Right renal cortex interstitium (tissue), 3 donors: ENCODE results near the gene TBC1D32. TPM values are rescaled to one million over a fixed set of nuclear protein-coding genes. Genes with fewer than 3 reads are reported as not detected.
"Not testable (repeated sequence)": the region's sequence is repeated elsewhere in the genome, so short reads cannot be mapped to it uniquely, and the experiment has no call there.

Experiments
- DNase-seq, 3 donors: peaks; one replicate each; pipeline ENCODE4 v3.0.0-alpha.2; 2013; ENCODE audit warnings: low read depth in 3 of 3, low spot score in 2 of 3
- polyA plus RNA-seq, 3 donors: library from polyadenylated mRNA; unstranded; fragments of 120-200 nt; gene quantifications; one replicate each; pipeline ENCODE4 v1.2.1, GENCODE V29; 2013; ENCODE audit not compliant: insufficient read length in 3 of 3

Gene TBC1D32
- polyA plus RNA-seq, result 10 to 100 TPM; 14.3 to 15.7 (median 14.8) TPM

GRCh38 chr6:121334299-121335086, at the start of gene TBC1D32:
Gene TBC1D32 (minus strand): TSS chr6:121334480. CDS start chr6:121334430, 50 bp downstream.
- peak; percentile 87 to 94 (median 88) for DNase-seq

GRCh38 chr6:121383478-121383877, 49.2 kb upstream of the TBC1D32 start:
- no peak for DNase-seq

- DNase-seq, result no peak
Measured at GRCh38 chr6:121382467-121383121, 48.3 kb upstream of the TBC1D32 start.

GRCh38 chr6:121376411-121376810, 42.1 kb upstream of the TBC1D32 start:
- DNase-seq, result no peak

GRCh38 chr6:121374219-121374618, 39.9 kb upstream of the TBC1D32 start:
- DNase-seq, result not testable (repeated sequence)

GRCh38 chr6:121365536-121366521, 31.5 kb upstream of the TBC1D32 start:
- DNase-seq, result no peak

GRCh38 chr6:121356575-121356974, 22.3 kb upstream of the TBC1D32 start:
- DNase-seq, result no peak

GRCh38 chr6:121354764-121355163, 20.5 kb upstream of the TBC1D32 start:
- no peak for DNase-seq

- no peak for DNase-seq
Measured at GRCh38 chr6:121352941-121353340, 18.7 kb upstream of the TBC1D32 start.

- no peak for DNase-seq
Measured at GRCh38 chr6:121351916-121352315, 17.6 kb upstream of the TBC1D32 start.

GRCh38 chr6:121349596-121349995, 15.3 kb upstream of the TBC1D32 start:
- no peak for DNase-seq

- DNase-seq, result no peak
Measured at GRCh38 chr6:121347484-121347883, 13.2 kb upstream of the TBC1D32 start.

GRCh38 chr6:121344539-121344938, 10.3 kb upstream of the TBC1D32 start:
- no peak for DNase-seq

GRCh38 chr6:121339639-121340226, 5.5 kb upstream of the TBC1D32 start:
- no peak for DNase-seq

GRCh38 chr6:121338956-121339355, 4.7 kb upstream of the TBC1D32 start:
- peak in 1 of 3 donors; percentile 57 for DNase-seq

GRCh38 chr6:121338366-121338765, 4.1 kb upstream of the TBC1D32 start:
- no peak for DNase-seq

- peak in 1 of 3 donors; percentile 24 for DNase-seq
Measured at GRCh38 chr6:121335087-121336008, 1.1 kb upstream of the TBC1D32 start.

- DNase-seq, result not testable (repeated sequence)
Measured at GRCh38 chr6:121333694-121334093, 586 bp downstream of the TBC1D32 start.

- DNase-seq, result no peak
Measured at GRCh38 chr6:121333196-121333595, 1.1 kb downstream of the TBC1D32 start.
